ENCODE results near the gene SMG5. TPM values are rescaled to one million over a fixed set of nuclear protein-coding genes. Genes with fewer than 3 reads are reported as not detected.

Gene SMG5
- total RNA-seq, 1 experiment from 2014 or later: 63.3 TPM

DNA sequence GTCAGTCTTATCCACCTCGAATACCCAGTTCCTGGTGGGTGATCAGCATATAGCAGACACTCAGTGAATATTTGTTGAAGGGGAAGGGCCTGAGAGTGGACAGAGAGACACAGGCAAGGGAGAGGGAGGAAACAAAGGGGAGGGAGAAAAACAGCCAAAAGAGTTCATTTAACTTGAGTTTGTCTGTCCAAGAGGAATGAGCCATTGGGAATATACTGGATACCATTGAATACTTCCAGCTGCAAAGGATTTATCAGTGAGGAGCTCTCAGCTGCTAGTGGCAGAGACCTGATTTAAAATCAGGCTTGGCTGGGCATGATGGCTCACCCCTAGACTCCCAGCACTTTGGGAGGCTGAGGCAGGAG is 52.2 kb downstream of the SMG5 start:
- no peak overlapping the region for H3K4me2 ChIP-seq
- H4K20me1 ChIP-seq (ENCODE audit: insufficient read depth): no peaks in the 10 kb centered on the region
- 0 out of 2 replicates have a peak, but pooled peaks cover 5% of the 10 kb centered on the region for H3F3A ChIP-seq (ENCODE audit: insufficient read depth, low read depth)
- no peaks in the 10 kb centered on the region for H3K79me2 ChIP-seq (ENCODE audit: low read depth)
- H3K27ac ChIP-seq: no peak overlapping the region
- BruUV-seq (replicated peaks): no TSS peak
- no peaks in the 10 kb centered on the region for H3K9me3 ChIP-seq (ENCODE audit: insufficient read depth, low read depth)
- H2AFZ ChIP-seq: no peak overlapping the region
- ChIA-PET CTCF (interaction anchor here (0.6 kb wide), 1 partner anchor 11 kb away, joined by 6 read pairs; no protein-coding TSS in a partner anchor), POLR2A (ENCODE audit: unreplicated experiment) (no interaction called here)
- no peak overlapping the region for H3K4me3 ChIP-seq
- no peaks in the 10 kb centered on the region for H3K36me3 ChIP-seq (ENCODE audit: low read depth)
- H3K4me1 ChIP-seq (replicated peaks; ENCODE audit: insufficient read depth): no peaks in the 10 kb centered on the region
- H3K27me3 ChIP-seq (ENCODE audit: insufficient read depth, low read depth): no peaks in the 10 kb centered on the region
- intact Hi-C loops (cut with micrococcal nuclease; ENCODE audit: unreplicated experiment): no loop called here
- no peaks in the 10 kb centered on the region for H3K9me2 ChIP-seq (ENCODE audit: insufficient read depth)
- no peak for DNase-seq
- TF ChIP-seq, protein P1, sequence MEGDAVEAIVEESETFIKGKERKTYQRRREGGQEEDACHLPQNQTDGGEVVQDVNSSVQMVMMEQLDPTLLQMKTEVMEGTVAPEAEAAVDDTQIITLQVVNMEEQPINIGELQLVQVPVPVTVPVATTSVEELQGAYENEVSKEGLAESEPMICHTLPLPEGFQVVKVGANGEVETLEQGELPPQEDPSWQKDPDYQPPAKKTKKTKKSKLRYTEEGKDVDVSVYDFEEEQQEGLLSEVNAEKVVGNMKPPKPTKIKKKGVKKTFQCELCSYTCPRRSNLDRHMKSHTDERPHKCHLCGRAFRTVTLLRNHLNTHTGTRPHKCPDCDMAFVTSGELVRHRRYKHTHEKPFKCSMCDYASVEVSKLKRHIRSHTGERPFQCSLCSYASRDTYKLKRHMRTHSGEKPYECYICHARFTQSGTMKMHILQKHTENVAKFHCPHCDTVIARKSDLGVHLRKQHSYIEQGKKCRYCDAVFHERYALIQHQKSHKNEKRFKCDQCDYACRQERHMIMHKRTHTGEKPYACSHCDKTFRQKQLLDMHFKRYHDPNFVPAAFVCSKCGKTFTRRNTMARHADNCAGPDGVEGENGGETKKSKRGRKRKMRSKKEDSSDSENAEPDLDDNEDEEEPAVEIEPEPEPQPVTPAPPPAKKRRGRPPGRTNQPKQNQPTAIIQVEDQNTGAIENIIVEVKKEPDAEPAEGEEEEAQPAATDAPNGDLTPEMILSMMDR (conservative IDR thresholded peaks at IDR 0.05): no peak
- TF ChIP-seq EZH2 (IDR thresholded peaks at IDR 0.05; ENCODE audit: low read depth): no peak

DNA sequence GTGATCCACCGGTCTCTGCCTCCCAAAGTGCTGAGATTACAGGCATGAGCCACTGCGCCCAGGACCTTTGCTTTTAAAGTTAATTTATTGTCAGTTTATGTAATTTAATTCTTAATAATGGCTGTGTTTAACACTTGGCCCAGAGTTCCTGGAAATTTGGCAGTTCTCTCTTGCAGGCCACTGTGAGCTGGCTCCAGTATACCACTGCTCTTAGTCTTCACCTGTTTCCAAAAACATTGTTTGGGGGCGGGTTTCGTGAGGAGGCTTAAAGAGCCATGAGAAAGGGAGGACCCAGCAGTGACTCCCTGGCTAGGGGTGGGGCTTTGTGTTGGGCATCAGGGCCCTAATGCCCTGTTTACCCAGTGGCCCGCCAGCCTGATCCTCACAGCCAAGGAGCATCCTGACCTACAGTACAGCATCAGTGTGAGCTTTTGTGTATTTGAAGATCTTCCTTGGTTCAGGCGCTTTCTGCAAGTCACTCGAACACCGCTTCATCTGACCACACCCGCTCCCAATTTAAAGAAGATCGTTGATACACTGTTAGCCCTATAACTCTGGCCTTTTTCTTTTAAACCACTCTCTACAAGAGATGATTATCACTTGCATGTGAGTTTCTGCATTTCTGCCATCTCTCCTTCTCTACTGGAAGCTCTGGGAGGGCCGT is 52.7 kb downstream of the SMG5 start:
- Histone ChIP-seq H3K27ac (no peak overlapping the region), H3F3A (ENCODE audit: insufficient read depth, low read depth) (peaks cover 8% of the 10 kb centered on the region), H3K4me1 (replicated peaks; ENCODE audit: insufficient read depth) (0 out of 2 replicates have a peak, but pooled peaks cover 3% of the 10 kb centered on the region), H3K4me2 (no peak overlapping the region), H3K4me3 (no peak overlapping the region), H3K9me2 (ENCODE audit: insufficient read depth) (no peaks in the 10 kb centered on the region), H3K9me3 (ENCODE audit: insufficient read depth, low read depth) (no peaks in the 10 kb centered on the region), H3K79me2 (ENCODE audit: low read depth) (no peaks in the 10 kb centered on the region), H4K20me1 (ENCODE audit: insufficient read depth) (no peaks in the 10 kb centered on the region), H3K36me3 (ENCODE audit: low read depth) (no peaks in the 10 kb centered on the region), H3K27me3 (ENCODE audit: insufficient read depth, low read depth) (no peaks in the 10 kb centered on the region), H2AFZ (no peak overlapping the region)
- DNase-seq: no peak
- ChIA-PET POLR2A (ENCODE audit: unreplicated experiment) (interaction anchor here (0.7 kb wide), 1 partner anchor 147 kb away, joined by 3 read pairs; no protein-coding TSS in a partner anchor), CTCF (interaction anchor here (0.6 kb wide), 1 partner anchor 169 kb away, joined by 3 read pairs; the partner anchor contains the start of gene RAB25)
- no peak for TF ChIP-seq EZH2 (IDR thresholded peaks at IDR 0.05; ENCODE audit: low read depth)
- TF ChIP-seq, protein P1 (conservative IDR thresholded peaks at IDR 0.05): no peak
- no TSS peak for BruUV-seq (replicated peaks)
- intact Hi-C loops (cut with micrococcal nuclease; ENCODE audit: unreplicated experiment): loop anchor here (5.0 kb wide), 2 partner anchors 217 to 228 kb away; no protein-coding TSS in a partner anchor

DNA sequence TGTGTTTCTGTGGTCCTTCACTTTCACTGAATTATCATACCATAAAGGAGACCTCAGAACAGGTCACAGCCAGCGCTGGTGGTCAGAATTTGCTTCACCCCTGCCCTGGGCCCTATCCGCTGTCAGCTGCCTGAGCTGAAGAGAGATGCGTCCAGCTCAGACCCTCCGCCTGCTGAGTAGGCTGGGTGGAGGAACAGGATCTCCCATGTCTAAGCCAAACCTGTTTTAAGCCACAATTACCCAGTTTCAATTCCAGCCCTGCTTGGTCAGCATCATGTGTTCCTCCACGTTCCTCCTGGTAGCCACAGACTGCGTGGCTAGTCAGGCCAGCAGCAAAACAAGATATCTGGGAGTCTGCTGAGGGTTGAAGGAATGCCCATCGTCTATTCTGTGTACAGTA is 54.1 kb downstream of the SMG5 start:
- H3K4me3 ChIP-seq: no peak overlapping the region
- H3K27me3 ChIP-seq (ENCODE audit: insufficient read depth, low read depth): no peaks in the 10 kb centered on the region
- ChIA-PET POLR2A (ENCODE audit: unreplicated experiment) (no interaction called here), CTCF (no interaction called here)
- no peak overlapping the region for H2AFZ ChIP-seq
- no peaks in the 10 kb centered on the region for H3K9me3 ChIP-seq (ENCODE audit: insufficient read depth, low read depth)
- H3K79me2 ChIP-seq (ENCODE audit: low read depth): no peaks in the 10 kb centered on the region
- H3K4me2 ChIP-seq: no peak overlapping the region
- 0 out of 2 replicates have a peak, but pooled peaks cover 5% of the 10 kb centered on the region for H3K4me1 ChIP-seq (replicated peaks; ENCODE audit: insufficient read depth)
- no peak for DNase-seq
- no peak overlapping the region for H3K27ac ChIP-seq
- intact Hi-C loops (cut with micrococcal nuclease; ENCODE audit: unreplicated experiment): loop anchor here (5.0 kb wide), 2 partner anchors 219 to 226 kb away; no protein-coding TSS in a partner anchor
- no peaks in the 10 kb centered on the region for H4K20me1 ChIP-seq (ENCODE audit: insufficient read depth)
- 0 out of 2 replicates have a peak, but pooled peaks cover 8% of the 10 kb centered on the region for H3K36me3 ChIP-seq (ENCODE audit: low read depth)
- H3K9me2 ChIP-seq (ENCODE audit: insufficient read depth): no peaks in the 10 kb centered on the region
- TF ChIP-seq, protein P1 (conservative IDR thresholded peaks at IDR 0.05): no peak
- no peak for TF ChIP-seq EZH2 (IDR thresholded peaks at IDR 0.05; ENCODE audit: low read depth)
- no TSS peak for BruUV-seq (replicated peaks)
- peaks cover 11% of the 10 kb centered on the region for H3F3A ChIP-seq (ENCODE audit: insufficient read depth, low read depth)
